CD4-positive, alpha-beta T cell treated with Interleukin-17A for 1 hour (primary cell): ENCODE data around the gene RHBDD3.

Experiments used
- DNase-seq: peaks from one replicate; pipeline ENCODE4 v3.0.0-alpha.2; 2020

The RHBDD3 gene

GRCh38 chr22:29216011-29216872 lies 51.5 kb downstream of the RHBDD3 start:
- DNase-seq, result no peak

GRCh38 chr22:29215012-29215860 lies 52.5 kb downstream of the RHBDD3 start:
- DNase-seq, result no peak

DNA sequence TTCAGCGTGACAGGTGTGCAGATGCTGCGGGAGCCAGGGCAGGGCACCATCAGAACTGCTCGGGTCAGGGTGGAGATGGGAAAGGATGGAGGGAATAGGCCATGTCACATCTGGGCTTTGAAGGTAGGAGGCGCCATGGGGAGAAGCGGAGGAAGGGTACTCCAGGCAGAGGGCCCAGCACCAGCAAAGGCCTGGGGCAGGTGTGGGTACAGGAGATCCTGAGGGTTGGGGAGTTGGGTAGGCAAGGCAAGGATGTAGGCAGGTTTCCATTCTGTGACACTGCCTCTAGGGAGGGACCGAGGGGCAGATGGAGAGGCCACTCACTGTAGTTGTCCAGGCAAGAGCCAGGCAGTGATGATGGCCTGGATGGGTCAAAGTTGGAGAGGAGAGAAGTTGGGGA lies 53.5 kb downstream of the RHBDD3 start:
- DNase-seq, result no peak

DNA sequence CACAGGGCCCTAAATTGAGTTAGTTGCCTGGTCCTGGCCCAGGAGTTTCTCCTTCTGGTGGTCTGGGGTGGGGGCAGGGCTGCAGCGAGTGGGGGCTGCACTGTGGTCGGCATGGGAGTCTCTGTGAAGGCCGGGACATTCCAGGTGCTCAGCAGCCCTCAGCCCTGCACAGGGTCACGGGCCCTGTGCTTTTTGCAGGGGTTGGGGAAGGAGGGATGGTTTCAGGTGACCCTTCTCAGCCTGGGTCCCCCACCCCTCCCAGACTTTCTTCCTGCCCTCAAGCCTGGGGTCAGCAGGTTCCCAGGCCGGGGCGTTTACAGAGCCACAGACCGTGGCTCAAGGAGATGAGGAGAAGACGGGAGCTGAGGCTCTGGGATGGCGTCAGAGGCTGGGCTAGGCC lies 54.3 kb downstream of the RHBDD3 start:
- no peak for DNase-seq

GRCh38 chr22:29212743-29213142 lies 55.0 kb downstream of the RHBDD3 start:
- no peak for DNase-seq

- DNase-seq, result no peak
Observed at GRCh38 chr22:29211466-29211865, 56.3 kb downstream of the RHBDD3 start.

GRCh38 chr22:29211066-29211465 lies 56.7 kb downstream of the RHBDD3 start:
- DNase-seq, result no peak
